CD4-positive, CD25-positive, alpha-beta regulatory T cell (primary cell): ENCODE results near the gene TTC7B. TPM values are rescaled to one million over a fixed set of nuclear protein-coding genes. Genes with fewer than 3 reads are reported as not detected.
"Not testable (repeated sequence)": the region's sequence is repeated elsewhere in the genome, so short reads cannot be mapped to it uniquely, and the experiment has no call there.

ENCODE experiments used
- ATAC-seq, 2 donors: fragments of 150-1000 bp; cut with Tn5 transposase; one replicate each; pipeline ENCODE4 v1.10.0; 2021; ENCODE audit warnings: low read depth in 2 of 2, moderate number of reproducible peaks in 2 of 2, moderate library complexity in 1 of 2
- DNase-seq, 3 donors: peaks; one replicate each; pipeline versions ENCODE4 v3.0.0 to v3.0.0-alpha.2; 2012 to 2022; ENCODE audit warnings: mixed read lengths in 1 of 3
- H3K27ac ChIP-seq: one replicate; pipeline ENCODE4 v1.7.0; 2013; ENCODE audit warnings: mild to moderate bottlenecking, low read length; ENCODE audit not compliant: insufficient read depth, poor library complexity, severe bottlenecking
- H3K27me3 ChIP-seq: one replicate; pipeline ENCODE4 v1.7.0; 2013; ENCODE audit warnings: low read length; ENCODE audit not compliant: control insufficient read depth, insufficient read depth
- H3K36me3 ChIP-seq: one replicate; pipeline ENCODE4 v1.7.0; 2013; ENCODE audit warnings: mild to moderate bottlenecking, low read length, moderate library complexity; ENCODE audit not compliant: control insufficient read depth, insufficient read depth
- H3K4me1 ChIP-seq: 2 replicates; pipeline ENCODE4 v1.7.0; 2013; ENCODE audit warnings: mild to moderate bottlenecking, low read length; ENCODE audit not compliant: insufficient read depth, control insufficient read depth, poor library complexity, severe bottlenecking
- H3K4me3 ChIP-seq: one replicate; pipeline ENCODE4 v1.7.0; 2013; ENCODE audit warnings: low read depth, mild to moderate bottlenecking, low read length, moderate library complexity
- H3K9me3 ChIP-seq, 2 experiments: 1 replicate in 1 of 2; 2 replicates in 1 of 2; pipeline ENCODE4 v1.7.0; 2013; ENCODE audit warnings: low read length in 2 of 2, mild to moderate bottlenecking in 1 of 2, moderate library complexity in 1 of 2; ENCODE audit not compliant: control insufficient read depth in 2 of 2
- H3K27ac Mint-ChIP-seq, 3 donors: one replicate each; pipeline ENCODE4 v1.8.0; 2020 to 2022; ENCODE audit warnings: mild to moderate bottlenecking in 3 of 3, mixed read lengths in 3 of 3, moderate library complexity in 2 of 3
- H3K27me3 Mint-ChIP-seq: one replicate; pipeline ENCODE4 v1.8.0; 2022; ENCODE audit warnings: mild to moderate bottlenecking, mixed read lengths
- H3K36me3 Mint-ChIP-seq: one replicate; pipeline ENCODE4 v1.8.0; 2020; ENCODE audit warnings: mixed read lengths
- H3K4me1 Mint-ChIP-seq, 4 donors: one replicate each; pipeline ENCODE4 v1.8.0; 2020 to 2022; ENCODE audit warnings: mixed read lengths in 4 of 4, mild to moderate bottlenecking in 1 of 4
- H3K4me3 Mint-ChIP-seq, 4 donors: one replicate each; pipeline ENCODE4 v1.8.0; 2020 to 2022; ENCODE audit warnings: mild to moderate bottlenecking in 4 of 4, mixed read lengths in 4 of 4, moderate library complexity in 3 of 4
- H3K9me3 Mint-ChIP-seq, 7 donors: one replicate each; pipeline ENCODE4 v1.8.0; 2020 to 2022; ENCODE audit warnings: mixed read lengths in 7 of 7, mild to moderate bottlenecking in 3 of 7, moderate library complexity in 2 of 7
- polyA plus RNA-seq, 4 donors: library from polyadenylated mRNA; unstranded; fragments of 300-500 nt; fragmentation: Illumina TruSeq; gene quantifications; one replicate each; pipeline ENCODE4 v1.2.3, GENCODE V29; 2021
- total RNA-seq: library from RNA; stranded (reverse); gene quantifications from one replicate; pipeline ENCODE4 v1.2.3, GENCODE V29; 2022

TTC7B gene
- total RNA-seq, result 7.8 TPM
- 1 to 10 TPM in 2 of 4 donors, under 1 TPM in 2; 0.88 to 1.5 (median 0.96) TPM for polyA plus RNA-seq

- H3K27ac Mint-ChIP-seq, result peak within 1 kb of the TSS in 2 of 3 donors; percentile 27 to 55
These were observed at the start of gene TTC7B for GRCh38 chr14:90815822-90816662. TTC7B (minus strand) TSS chr14:90816430; CDS start chr14:90816295, 135 bp downstream.

GRCh38 chr14:90864741-90865140, 48.5 kb upstream of the TTC7B start:
- Mint-ChIP-seq H3K9me3 (no peaks in the 10 kb centered on the region), H3K36me3 (peaks cover 19% of the 10 kb centered on the region), H3K4me3 (no peak overlapping the region), H3K27ac (no peak overlapping the region), H3K4me1 (peaks cover 0 to 4% (median 2%) of the 10 kb centered on the region in 4 donors), H3K27me3 (no peaks in the 10 kb centered on the region)
- H3K27me3 ChIP-seq, result no peaks in the 10 kb centered on the region
- ATAC-seq (no peak), DNase-seq (no peak)
- no peak overlapping the region for H3K4me3 ChIP-seq
- no peak overlapping the region for H3K27ac ChIP-seq
- H3K36me3 ChIP-seq, result peaks cover 15% of the 10 kb centered on the region
- H3K9me3 ChIP-seq, result no peaks in the 10 kb centered on the region
- no peaks in the 10 kb centered on the region for H3K4me1 ChIP-seq

More at GRCh38 chr14:90815822-90816662, at the start of gene TTC7B:
- Mint-ChIP-seq H3K4me3 (peak within 1 kb of the TSS; percentile 32 to 84 (median 82)), H3K36me3 (no peaks in the 10 kb centered on the region), H3K9me3 (peaks cover 0 to 1% (median 0%) of the 10 kb centered on the region in 7 donors), H3K4me1 (peaks cover 5 to 11% (median 7%) of the 10 kb centered on the region in 4 donors), H3K27me3 (peaks cover 19% of the 10 kb centered on the region)
- H3K36me3 ChIP-seq, result no peaks in the 10 kb centered on the region
- peak in 1 of 3 donors; percentile 7 for DNase-seq
- H3K4me3 ChIP-seq, result no peak within 1 kb of the TSS
- peak; percentile 21 to 43 for ATAC-seq
- peaks cover 3% of the 10 kb centered on the region for H3K27me3 ChIP-seq
- no peak within 1 kb of the TSS for H3K27ac ChIP-seq
- no peaks in the 10 kb centered on the region for H3K9me3 ChIP-seq
- H3K4me1 ChIP-seq, result peaks cover 12% of the 10 kb centered on the region

- Mint-ChIP-seq H3K27me3 (no peaks in the 10 kb centered on the region), H3K4me1 (peaks cover 4 to 21% (median 6%) of the 10 kb centered on the region in 4 donors), H3K4me3 (no peak overlapping the region), H3K27ac (no peak overlapping the region), H3K36me3 (peaks cover 19% of the 10 kb centered on the region), H3K9me3 (no peaks in the 10 kb centered on the region)
- H3K36me3 ChIP-seq, result no peaks in the 10 kb centered on the region
- no peak overlapping the region for H3K27ac ChIP-seq
- H3K27me3 ChIP-seq, result no peaks in the 10 kb centered on the region
- H3K4me3 ChIP-seq, result no peak overlapping the region
- no peaks in the 10 kb centered on the region for H3K9me3 ChIP-seq
- no peak for DNase-seq
- ATAC-seq, result no peak
- no peaks in the 10 kb centered on the region for H3K4me1 ChIP-seq
These were observed 42.3 kb upstream of the TTC7B start for GRCh38 chr14:90858511-90858910.

- Histone ChIP-seq H3K9me3 (no peaks in the 10 kb centered on the region), H3K36me3 (no peaks in the 10 kb centered on the region), H3K4me1 (no peaks in the 10 kb centered on the region), H3K27me3 (no peaks in the 10 kb centered on the region), H3K4me3 (no peak overlapping the region), H3K27ac (no peak overlapping the region)
- Mint-ChIP-seq H3K27me3 (no peaks in the 10 kb centered on the region), H3K4me1 (peaks cover 4 to 21% (median 6%) of the 10 kb centered on the region in 4 donors), H3K27ac (no peak overlapping the region), H3K9me3 (no peaks in the 10 kb centered on the region), H3K4me3 (no peak overlapping the region), H3K36me3 (peaks cover 19% of the 10 kb centered on the region)
- DNase-seq (no peak), ATAC-seq (no peak)
These were observed 41.6 kb upstream of the TTC7B start for GRCh38 chr14:90857866-90858265.

- peaks cover 4 to 21% (median 6%) of the 10 kb centered on the region in 4 donors for H3K4me1 Mint-ChIP-seq
- not testable (repeated sequence) for H3K27me3 Mint-ChIP-seq, H3K4me1 ChIP-seq, H3K9me3 Mint-ChIP-seq, H3K4me3 ChIP-seq, H3K36me3 ChIP-seq, H3K27ac ChIP-seq, H3K27ac Mint-ChIP-seq, H3K9me3 ChIP-seq, H3K4me3 Mint-ChIP-seq, DNase-seq, H3K27me3 ChIP-seq, ATAC-seq
- H3K36me3 Mint-ChIP-seq, result peaks cover 14% of the 10 kb centered on the region
These were observed 39.9 kb upstream of the TTC7B start for GRCh38 chr14:90856115-90856514.

- Mint-ChIP-seq H3K36me3 (peaks cover 16% of the 10 kb centered on the region), H3K27me3 (no peaks in the 10 kb centered on the region), H3K9me3 (no peaks in the 10 kb centered on the region), H3K4me1 (peaks cover 0 to 10% (median 0%) of the 10 kb centered on the region in 4 donors), H3K4me3 (no peak overlapping the region), H3K27ac (no peak overlapping the region)
- H3K36me3 ChIP-seq, result no peaks in the 10 kb centered on the region
- DNase-seq (no peak), ATAC-seq (no peak)
- H3K4me1 ChIP-seq, result no peaks in the 10 kb centered on the region
- H3K27ac ChIP-seq, result no peak overlapping the region
- no peak overlapping the region for H3K4me3 ChIP-seq
- no peaks in the 10 kb centered on the region for H3K9me3 ChIP-seq
- H3K27me3 ChIP-seq, result no peaks in the 10 kb centered on the region
These were observed 36.9 kb upstream of the TTC7B start for GRCh38 chr14:90853116-90853515.

- DNase-seq (no peak), ATAC-seq (no peak)
- H3K4me1 Mint-ChIP-seq, result peaks cover 0 to 4% (median 0%) of the 10 kb centered on the region in 4 donors
- H3K9me3 ChIP-seq, result no peaks in the 10 kb centered on the region
- H3K27ac ChIP-seq, result no peak overlapping the region
- H3K9me3 Mint-ChIP-seq, result no peaks in the 10 kb centered on the region
- no peaks in the 10 kb centered on the region for H3K36me3 ChIP-seq
- H3K27ac Mint-ChIP-seq, result peak overlapping the region in 1 of 3 donors; percentile 38
- H3K27me3 Mint-ChIP-seq, result no peaks in the 10 kb centered on the region
- no peak overlapping the region for H3K4me3 ChIP-seq
- no peaks in the 10 kb centered on the region for H3K27me3 ChIP-seq
- no peak overlapping the region for H3K4me3 Mint-ChIP-seq
- peaks cover 24% of the 10 kb centered on the region for H3K36me3 Mint-ChIP-seq
- H3K4me1 ChIP-seq, result no peaks in the 10 kb centered on the region
These were observed 35.3 kb upstream of the TTC7B start for GRCh38 chr14:90851327-90852036.
